Measurements from ENCODE around the gene XRCC5.

Gene XRCC5

DNA sequence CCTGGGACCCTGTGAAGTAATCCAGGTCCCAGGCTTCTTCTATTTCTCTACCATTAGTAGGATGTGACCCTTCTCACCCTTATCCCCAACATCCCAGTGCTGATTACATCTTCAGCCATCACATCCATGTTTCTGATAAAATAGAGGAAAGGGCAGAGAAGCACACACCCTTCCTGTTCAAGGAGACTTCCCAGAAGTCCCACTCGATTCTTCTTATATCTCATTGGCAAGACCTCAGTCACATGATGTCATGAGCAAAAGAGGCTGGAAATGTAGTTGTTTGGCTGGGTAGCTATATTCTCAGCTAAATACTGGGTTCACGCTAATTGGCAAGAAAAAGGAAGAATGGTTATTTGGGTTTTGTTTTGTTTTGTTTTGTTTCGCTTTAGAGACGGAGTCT lies 8.0 kb upstream of the XRCC5 start:
- no peak for ATAC-seq
- TF ChIP-seq SNAI2 (CRISPR knock-in tag; IDR thresholded peaks at IDR 0.05) (no peak), OSR1 (CRISPR knock-in tag; IDR thresholded peaks at IDR 0.05) (no peak), ARNTL (CRISPR knock-in tag; IDR thresholded peaks at IDR 0.05; ENCODE audit: borderline replicate concordance, low read depth) (no peak), ZC3H10 (CRISPR knock-in tag; IDR thresholded peaks at IDR 0.05) (no peak), ZFP3 (CRISPR knock-in tag; IDR thresholded peaks at IDR 0.05) (no peak)
- TF ChIP-seq, protein P1, sequence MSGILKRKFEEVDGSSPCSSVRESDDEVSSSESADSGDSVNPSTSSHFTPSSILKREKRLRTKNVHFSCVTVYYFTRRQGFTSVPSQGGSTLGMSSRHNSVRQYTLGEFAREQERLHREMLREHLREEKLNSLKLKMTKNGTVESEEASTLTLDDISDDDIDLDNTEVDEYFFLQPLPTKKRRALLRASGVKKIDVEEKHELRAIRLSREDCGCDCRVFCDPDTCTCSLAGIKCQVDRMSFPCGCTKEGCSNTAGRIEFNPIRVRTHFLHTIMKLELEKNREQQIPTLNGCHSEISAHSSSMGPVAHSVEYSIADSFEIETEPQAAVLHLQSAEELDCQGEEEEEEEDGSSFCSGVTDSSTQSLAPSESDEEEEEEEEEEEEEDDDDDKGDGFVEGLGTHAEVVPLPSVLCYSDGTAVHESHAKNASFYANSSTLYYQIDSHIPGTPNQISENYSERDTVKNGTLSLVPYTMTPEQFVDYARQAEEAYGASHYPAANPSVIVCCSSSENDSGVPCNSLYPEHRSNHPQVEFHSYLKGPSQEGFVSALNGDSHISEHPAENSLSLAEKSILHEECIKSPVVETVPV (CRISPR knock-in tag; IDR thresholded peaks at IDR 0.05) = no peak

DNA sequence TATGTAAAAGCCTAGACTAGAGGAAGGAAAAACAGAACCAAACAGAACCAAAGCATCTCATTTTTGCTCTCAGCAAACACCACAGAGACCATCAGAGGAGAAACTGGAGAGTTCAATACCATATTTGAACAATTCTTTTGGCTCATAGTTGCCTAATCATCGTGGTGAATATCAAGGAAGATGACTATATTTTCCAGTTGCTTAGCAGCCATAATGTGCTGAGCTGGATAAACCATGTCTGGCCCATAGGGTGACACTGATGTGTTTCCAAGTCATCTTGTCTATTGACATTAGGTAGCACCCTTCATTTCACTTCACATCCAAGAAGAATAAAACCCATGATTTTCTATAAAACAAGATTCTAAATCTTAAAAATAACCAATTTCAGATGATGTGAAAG lies 5.9 kb upstream of the XRCC5 start:
- ATAC-seq = no peak
- no peak for TF ChIP-seq GLIS3 (CRISPR knock-in tag; IDR thresholded peaks at IDR 0.05)
- TF ChIP-seq, protein P2, sequence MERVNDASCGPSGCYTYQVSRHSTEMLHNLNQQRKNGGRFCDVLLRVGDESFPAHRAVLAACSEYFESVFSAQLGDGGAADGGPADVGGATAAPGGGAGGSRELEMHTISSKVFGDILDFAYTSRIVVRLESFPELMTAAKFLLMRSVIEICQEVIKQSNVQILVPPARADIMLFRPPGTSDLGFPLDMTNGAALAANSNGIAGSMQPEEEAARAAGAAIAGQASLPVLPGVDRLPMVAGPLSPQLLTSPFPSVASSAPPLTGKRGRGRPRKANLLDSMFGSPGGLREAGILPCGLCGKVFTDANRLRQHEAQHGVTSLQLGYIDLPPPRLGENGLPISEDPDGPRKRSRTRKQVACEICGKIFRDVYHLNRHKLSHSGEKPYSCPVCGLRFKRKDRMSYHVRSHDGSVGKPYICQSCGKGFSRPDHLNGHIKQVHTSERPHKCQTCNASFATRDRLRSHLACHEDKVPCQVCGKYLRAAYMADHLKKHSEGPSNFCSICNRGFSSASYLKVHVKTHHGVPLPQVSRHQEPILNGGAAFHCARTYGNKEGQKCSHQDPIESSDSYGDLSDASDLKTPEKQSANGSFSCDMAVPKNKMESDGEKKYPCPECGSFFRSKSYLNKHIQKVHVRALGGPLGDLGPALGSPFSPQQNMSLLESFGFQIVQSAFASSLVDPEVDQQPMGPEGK (CRISPR knock-in tag; IDR thresholded peaks at IDR 0.05; ENCODE audit: borderline replicate concordance) = no peak
- no peak for TF ChIP-seq ZFP3 (CRISPR knock-in tag; IDR thresholded peaks at IDR 0.05)
- TF ChIP-seq, protein P3, sequence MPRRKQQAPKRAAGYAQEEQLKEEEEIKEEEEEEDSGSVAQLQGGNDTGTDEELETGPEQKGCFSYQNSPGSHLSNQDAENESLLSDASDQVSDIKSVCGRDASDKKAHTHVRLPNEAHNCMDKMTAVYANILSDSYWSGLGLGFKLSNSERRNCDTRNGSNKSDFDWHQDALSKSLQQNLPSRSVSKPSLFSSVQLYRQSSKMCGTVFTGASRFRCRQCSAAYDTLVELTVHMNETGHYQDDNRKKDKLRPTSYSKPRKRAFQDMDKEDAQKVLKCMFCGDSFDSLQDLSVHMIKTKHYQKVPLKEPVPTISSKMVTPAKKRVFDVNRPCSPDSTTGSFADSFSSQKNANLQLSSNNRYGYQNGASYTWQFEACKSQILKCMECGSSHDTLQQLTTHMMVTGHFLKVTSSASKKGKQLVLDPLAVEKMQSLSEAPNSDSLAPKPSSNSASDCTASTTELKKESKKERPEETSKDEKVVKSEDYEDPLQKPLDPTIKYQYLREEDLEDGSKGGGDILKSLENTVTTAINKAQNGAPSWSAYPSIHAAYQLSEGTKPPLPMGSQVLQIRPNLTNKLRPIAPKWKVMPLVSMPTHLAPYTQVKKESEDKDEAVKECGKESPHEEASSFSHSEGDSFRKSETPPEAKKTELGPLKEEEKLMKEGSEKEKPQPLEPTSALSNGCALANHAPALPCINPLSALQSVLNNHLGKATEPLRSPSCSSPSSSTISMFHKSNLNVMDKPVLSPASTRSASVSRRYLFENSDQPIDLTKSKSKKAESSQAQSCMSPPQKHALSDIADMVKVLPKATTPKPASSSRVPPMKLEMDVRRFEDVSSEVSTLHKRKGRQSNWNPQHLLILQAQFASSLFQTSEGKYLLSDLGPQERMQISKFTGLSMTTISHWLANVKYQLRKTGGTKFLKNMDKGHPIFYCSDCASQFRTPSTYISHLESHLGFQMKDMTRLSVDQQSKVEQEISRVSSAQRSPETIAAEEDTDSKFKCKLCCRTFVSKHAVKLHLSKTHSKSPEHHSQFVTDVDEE (CRISPR knock-in tag; IDR thresholded peaks at IDR 0.05) = no peak
- TF ChIP-seq, protein P4, sequence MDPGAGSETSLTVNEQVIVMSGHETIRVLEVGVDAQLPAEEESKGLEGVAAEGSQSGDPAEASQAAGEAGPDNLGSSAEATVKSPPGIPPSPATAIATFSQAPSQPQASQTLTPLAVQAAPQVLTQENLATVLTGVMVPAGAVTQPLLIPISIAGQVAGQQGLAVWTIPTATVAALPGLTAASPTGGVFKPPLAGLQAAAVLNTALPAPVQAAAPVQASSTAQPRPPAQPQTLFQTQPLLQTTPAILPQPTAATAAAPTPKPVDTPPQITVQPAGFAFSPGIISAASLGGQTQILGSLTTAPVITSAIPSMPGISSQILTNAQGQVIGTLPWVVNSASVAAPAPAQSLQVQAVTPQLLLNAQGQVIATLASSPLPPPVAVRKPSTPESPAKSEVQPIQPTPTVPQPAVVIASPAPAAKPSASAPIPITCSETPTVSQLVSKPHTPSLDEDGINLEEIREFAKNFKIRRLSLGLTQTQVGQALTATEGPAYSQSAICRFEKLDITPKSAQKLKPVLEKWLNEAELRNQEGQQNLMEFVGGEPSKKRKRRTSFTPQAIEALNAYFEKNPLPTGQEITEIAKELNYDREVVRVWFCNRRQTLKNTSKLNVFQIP (CRISPR knock-in tag; IDR thresholded peaks at IDR 0.05; ENCODE audit: borderline replicate concordance, low read depth) = no peak
- TF ChIP-seq CSDC2 (CRISPR knock-in tag; IDR thresholded peaks at IDR 0.05) = no peak
- TF ChIP-seq ISL1 (CRISPR knock-in tag; IDR thresholded peaks at IDR 0.05) = no peak

DNA sequence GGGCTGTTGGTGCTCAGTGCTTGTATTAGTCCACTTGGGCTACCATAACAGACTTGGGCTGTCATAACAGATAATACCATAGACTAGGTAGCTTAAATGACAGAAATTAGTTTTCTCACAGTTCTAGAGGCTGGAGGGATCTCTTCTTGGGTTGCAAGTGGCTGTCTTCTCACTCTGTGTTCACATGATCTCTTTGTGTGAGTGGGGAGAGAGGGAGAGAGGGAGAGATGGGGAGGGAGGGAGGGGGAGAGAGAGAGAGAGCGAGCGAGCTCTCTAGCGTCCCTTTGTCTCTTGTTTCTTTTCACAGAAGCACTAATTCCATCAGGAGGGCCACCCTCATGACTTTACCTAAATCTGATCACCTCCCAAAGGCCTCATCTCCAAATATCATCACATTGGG lies 4.5 kb upstream of the XRCC5 start:
- no peak for ATAC-seq
- TF ChIP-seq ZFP3 (CRISPR knock-in tag; IDR thresholded peaks at IDR 0.05) = no peak
- no peak for TF ChIP-seq OSR1 (CRISPR knock-in tag; IDR thresholded peaks at IDR 0.05)
- TF ChIP-seq, protein P5, sequence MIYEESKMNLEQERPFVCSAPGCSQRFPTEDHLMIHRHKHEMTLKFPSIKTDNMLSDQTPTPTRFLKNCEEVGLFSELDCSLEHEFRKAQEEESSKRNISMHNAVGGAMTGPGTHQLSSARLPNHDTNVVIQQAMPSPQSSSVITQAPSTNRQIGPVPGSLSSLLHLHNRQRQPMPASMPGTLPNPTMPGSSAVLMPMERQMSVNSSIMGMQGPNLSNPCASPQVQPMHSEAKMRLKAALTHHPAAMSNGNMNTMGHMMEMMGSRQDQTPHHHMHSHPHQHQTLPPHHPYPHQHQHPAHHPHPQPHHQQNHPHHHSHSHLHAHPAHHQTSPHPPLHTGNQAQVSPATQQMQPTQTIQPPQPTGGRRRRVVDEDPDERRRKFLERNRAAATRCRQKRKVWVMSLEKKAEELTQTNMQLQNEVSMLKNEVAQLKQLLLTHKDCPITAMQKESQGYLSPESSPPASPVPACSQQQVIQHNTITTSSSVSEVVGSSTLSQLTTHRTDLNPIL (CRISPR knock-in tag; IDR thresholded peaks at IDR 0.05; ENCODE audit: low read depth) = no peak
- TF ChIP-seq ISL1 (CRISPR knock-in tag; IDR thresholded peaks at IDR 0.05) = no peak
- TF ChIP-seq, protein P4 (CRISPR knock-in tag; IDR thresholded peaks at IDR 0.05; ENCODE audit: borderline replicate concordance, low read depth) = no peak
- no peak for TF ChIP-seq PPARA (CRISPR knock-in tag; IDR thresholded peaks at IDR 0.05; ENCODE audit: borderline replicate concordance)
- TF ChIP-seq ZC3H10 (CRISPR knock-in tag; IDR thresholded peaks at IDR 0.05) = no peak
- no peak for TF ChIP-seq ZFP30 (CRISPR knock-in tag; IDR thresholded peaks at IDR 0.05)
- no peak for TF ChIP-seq ZNF70 (CRISPR knock-in tag; IDR thresholded peaks at IDR 0.05)

DNA sequence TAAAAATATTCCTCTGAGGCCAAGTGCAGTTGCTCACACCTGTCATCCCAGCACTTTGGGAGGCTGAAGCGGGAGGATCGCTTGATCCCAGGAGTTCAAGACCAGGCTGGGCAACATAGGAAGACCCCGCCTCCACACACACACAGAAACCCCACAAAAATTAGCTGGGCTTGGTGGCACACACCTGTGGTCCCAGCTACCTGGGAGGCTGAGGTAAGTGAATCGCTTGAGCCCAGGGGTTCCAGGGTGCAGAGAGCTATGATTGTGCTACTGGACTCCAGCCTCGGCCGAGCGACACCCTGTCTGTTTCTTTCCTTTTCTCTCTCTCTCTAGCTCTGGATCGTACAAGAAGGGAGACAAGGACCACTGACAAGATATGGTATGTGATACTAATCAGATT lies 1.8 kb upstream of the XRCC5 start:
- no peak for ATAC-seq
- TF ChIP-seq, protein P3 (CRISPR knock-in tag; IDR thresholded peaks at IDR 0.05) = no peak
- no peak for TF ChIP-seq CSDC2 (CRISPR knock-in tag; IDR thresholded peaks at IDR 0.05)
